ENCODE results near the gene ITK.

ITK gene

DNA sequence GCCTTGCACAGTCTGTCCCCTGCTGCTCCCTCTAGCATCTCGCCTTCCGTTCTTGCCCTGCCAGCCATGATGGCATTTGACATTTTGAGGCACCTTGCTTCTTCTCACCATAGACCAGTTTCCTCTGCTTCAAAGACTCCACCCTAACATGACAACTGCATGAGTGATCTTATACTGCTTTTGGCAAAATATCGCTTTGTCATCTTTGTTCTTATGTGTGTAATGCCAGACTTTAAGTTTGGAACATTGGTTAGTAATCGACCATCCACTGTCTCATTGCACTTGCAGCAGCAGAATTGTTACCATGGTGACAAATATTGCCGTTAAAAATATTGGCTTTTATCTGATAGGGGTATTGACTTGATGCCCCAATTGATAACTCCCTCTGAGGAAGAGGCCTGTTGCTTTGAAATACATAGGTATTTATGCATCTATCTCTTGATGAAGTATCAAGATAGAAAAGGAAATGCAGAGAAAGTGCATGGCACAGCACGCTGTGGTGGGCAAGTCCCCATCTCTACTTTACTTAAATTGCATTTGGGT is 21.4 kb upstream of the ITK start:
- ChIA-PET CTCF (no interaction called here), POLR2A (no interaction called here)
- no peak for DNase-seq (ENCODE audit: extremely low spot score)
- TF ChIP-seq FOXA1 (IDR thresholded peaks at IDR 0.05) (no peak), CTBP1 (IDR thresholded peaks at IDR 0.05; ENCODE audit: borderline replicate concordance) (no peak), L3MBTL2 (conservative IDR thresholded peaks at IDR 0.05) (no peak), FOXM1 (IDR thresholded peaks at IDR 0.05; ENCODE audit: borderline replicate concordance) (no peak), NFRKB (IDR thresholded peaks at IDR 0.05) (no peak), HDGF (IDR thresholded peaks at IDR 0.05; ENCODE audit: borderline replicate concordance) (no peak), LEF1 (IDR thresholded peaks at IDR 0.05; ENCODE audit: borderline replicate concordance) (no peak), FOXK2 (IDR thresholded peaks at IDR 0.05) (no peak), BHLHE40 (IDR thresholded peaks at IDR 0.05; ENCODE audit: borderline replicate concordance) (no peak), ARNT (IDR thresholded peaks at IDR 0.05) (no peak)

DNA sequence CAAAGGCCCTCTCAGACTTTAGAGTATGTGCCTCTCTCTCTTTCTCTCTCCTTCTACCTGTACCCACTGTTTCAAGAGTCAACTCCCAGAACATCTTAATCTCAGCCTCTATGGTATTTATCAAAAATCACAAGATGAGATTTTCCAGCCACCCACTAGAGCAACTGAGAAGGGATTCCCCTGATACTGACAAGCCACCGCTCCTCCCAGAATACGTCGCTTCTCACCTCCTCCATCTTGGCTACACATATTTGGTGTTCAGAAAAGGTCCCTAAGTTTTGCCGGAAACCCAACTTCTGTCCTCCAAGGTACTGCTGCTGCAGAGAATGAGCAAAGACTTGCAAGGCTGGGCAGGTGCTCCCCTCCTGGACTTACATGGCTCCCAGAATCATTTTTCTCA is 20.6 kb upstream of the ITK start:
- ChIA-PET POLR2A (no interaction called here), CTCF (no interaction called here)
- TF ChIP-seq ELF4 (IDR thresholded peaks at IDR 0.05) = no peak
- no peak for TF ChIP-seq NFRKB (IDR thresholded peaks at IDR 0.05)
- TF ChIP-seq FOXM1 (IDR thresholded peaks at IDR 0.05; ENCODE audit: borderline replicate concordance) = no peak
- TF ChIP-seq HDGF (IDR thresholded peaks at IDR 0.05; ENCODE audit: borderline replicate concordance) = no peak
- TF ChIP-seq FOXA1 (IDR thresholded peaks at IDR 0.05) = no peak
- TF ChIP-seq FOXK2 (IDR thresholded peaks at IDR 0.05) = no peak
- TF ChIP-seq ARNT (IDR thresholded peaks at IDR 0.05) = no peak
- no peak for TF ChIP-seq BHLHE40 (IDR thresholded peaks at IDR 0.05; ENCODE audit: borderline replicate concordance)
- no peak for TF ChIP-seq LEF1 (IDR thresholded peaks at IDR 0.05; ENCODE audit: borderline replicate concordance)
- DNase-seq (ENCODE audit: extremely low spot score) = no peak

DNA sequence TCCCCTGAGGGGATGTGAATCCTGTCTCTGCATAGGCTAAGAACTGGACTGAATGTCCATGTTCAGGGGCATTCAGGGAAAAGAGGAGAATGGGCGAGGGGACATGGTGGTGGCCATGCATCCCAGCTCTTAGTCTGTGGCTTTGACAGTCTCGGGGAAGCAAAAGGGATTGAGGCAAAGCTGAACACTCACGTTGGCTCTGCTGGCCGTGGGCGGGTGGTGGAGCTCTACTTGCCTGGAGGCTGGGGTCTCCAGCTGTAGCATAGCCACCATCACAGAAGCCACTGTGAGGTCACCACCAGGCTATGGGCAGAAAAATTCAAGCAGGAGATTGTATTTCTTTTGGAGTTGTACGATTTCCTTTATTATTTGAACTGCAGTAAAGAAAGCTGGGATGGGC is 18.6 kb upstream of the ITK start:
- ChIA-PET CTCF (interaction anchor here (0.9 to 1.3 kb wide), 2 partner anchors 13 kb away, joined by 3 to 4 read pairs; no protein-coding TSS in a partner anchor), POLR2A (interaction anchor here (0.8 kb wide), 1 partner anchor 19 kb away, joined by 3 read pairs; the partner anchor contains the start of gene MED7)
- DNase-seq (ENCODE audit: extremely low spot score) = no peak
- no peak for TF ChIP-seq BHLHE40 (IDR thresholded peaks at IDR 0.05; ENCODE audit: borderline replicate concordance)

DNA sequence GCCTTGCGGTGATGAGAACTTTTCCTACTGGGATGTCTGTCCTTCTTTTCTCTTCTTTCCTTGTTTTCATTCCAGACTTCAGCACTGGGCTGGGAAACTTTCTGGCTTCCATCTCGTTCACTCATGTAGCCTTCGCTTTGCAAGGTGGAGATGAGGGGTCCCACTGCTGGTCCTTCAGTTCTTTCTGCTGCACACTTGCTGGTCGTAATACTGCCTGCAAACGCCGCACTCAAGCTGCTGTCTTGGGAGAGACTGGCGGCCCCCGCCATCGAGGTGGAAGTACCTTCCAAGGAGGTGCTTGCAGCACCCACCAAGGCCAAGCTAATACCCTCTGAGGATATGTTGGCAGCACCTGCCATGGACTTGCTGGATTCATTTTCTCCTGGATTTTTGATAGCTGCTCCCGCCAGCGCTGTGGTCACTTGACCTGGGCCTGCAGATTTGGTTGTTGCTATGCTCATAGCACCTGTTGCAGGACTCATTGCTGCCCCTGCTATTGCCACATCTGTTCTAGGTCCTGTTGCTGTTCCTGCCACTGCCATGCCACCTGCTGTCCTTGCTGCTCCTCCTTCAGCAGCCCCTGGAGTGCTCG is 17.6 kb upstream of the ITK start:
- DNase-seq (ENCODE audit: extremely low spot score) = no peak
- ChIA-PET CTCF (interaction anchor here (0.9 kb wide), 1 partner anchor 14 kb away, joined by 3 read pairs; no protein-coding TSS in a partner anchor), POLR2A (no interaction called here)
- TF ChIP-seq, protein P1, sequence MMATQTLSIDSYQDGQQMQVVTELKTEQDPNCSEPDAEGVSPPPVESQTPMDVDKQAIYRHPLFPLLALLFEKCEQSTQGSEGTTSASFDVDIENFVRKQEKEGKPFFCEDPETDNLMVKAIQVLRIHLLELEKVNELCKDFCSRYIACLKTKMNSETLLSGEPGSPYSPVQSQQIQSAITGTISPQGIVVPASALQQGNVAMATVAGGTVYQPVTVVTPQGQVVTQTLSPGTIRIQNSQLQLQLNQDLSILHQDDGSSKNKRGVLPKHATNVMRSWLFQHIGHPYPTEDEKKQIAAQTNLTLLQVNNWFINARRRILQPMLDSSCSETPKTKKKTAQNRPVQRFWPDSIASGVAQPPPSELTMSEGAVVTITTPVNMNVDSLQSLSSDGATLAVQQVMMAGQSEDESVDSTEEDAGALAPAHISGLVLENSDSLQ (IDR thresholded peaks at IDR 0.05) = no peak
- TF ChIP-seq FOXK2 (IDR thresholded peaks at IDR 0.05) (no peak), HDGF (IDR thresholded peaks at IDR 0.05; ENCODE audit: borderline replicate concordance) (no peak), ARNT (IDR thresholded peaks at IDR 0.05) (no peak), CTBP1 (IDR thresholded peaks at IDR 0.05; ENCODE audit: borderline replicate concordance) (no peak), FOXM1 (IDR thresholded peaks at IDR 0.05; ENCODE audit: borderline replicate concordance) (no peak), FOXA1 (IDR thresholded peaks at IDR 0.05) (no peak), SP1 (IDR thresholded peaks at IDR 0.05) (no peak), BHLHE40 (IDR thresholded peaks at IDR 0.05; ENCODE audit: borderline replicate concordance) (no peak), NFRKB (IDR thresholded peaks at IDR 0.05) (no peak), ELF4 (IDR thresholded peaks at IDR 0.05) (no peak), L3MBTL2 (conservative IDR thresholded peaks at IDR 0.05) (no peak), SUZ12 (IDR thresholded peaks at IDR 0.05) (no peak), LEF1 (IDR thresholded peaks at IDR 0.05; ENCODE audit: borderline replicate concordance) (no peak), TARDBP (IDR thresholded peaks at IDR 0.05) (no peak), ZNF384 (IDR thresholded peaks at IDR 0.05) (no peak)

DNA sequence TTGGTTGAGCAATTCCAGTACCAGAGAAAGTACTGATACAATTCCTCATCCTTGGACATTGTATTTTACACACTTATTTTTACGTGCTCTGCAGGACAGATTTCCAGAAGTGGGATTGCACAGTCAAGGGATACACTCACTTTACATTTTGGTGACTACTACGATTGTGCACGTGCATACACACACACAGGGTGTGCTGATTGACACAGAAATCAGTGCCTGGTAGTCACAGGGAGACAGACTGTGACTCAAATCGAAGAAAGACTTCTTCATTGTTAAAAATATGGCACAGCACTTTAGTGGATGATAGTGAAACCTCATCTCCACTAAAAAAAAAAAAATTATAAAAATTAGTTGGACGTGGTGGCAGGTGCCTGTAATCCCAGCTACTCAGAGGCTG is 16.1 kb upstream of the ITK start:
- DNase-seq (ENCODE audit: extremely low spot score) = no peak
- POLR2A ChIA-PET = no interaction called here
- no peak for TF ChIP-seq ELF4 (IDR thresholded peaks at IDR 0.05)
- no peak for TF ChIP-seq L3MBTL2 (conservative IDR thresholded peaks at IDR 0.05)
- CTCF ChIA-PET = no interaction called here

DNA sequence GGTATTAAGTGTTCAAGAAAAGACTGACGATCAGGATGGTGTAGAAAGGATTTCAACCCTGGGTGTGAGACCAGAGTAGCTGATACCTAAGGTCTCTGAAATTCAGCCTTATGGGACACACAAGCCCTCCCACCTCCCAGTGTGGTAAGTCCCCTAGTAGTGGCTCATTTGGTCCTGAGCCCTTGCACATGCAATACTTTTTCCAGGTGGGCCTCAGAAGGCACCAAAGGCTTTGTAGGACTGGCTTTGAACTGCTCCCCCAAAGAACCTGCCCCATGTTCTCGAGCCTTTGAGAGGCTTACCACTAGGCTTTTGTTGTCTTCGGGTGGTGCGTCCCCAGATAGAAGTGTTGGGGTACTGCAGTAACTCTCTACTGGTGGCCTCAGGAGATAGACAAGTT is 15.4 kb upstream of the ITK start:
- DNase-seq (ENCODE audit: extremely low spot score) = no peak
- ChIA-PET POLR2A (interaction anchor here (1.2 kb wide), 1 partner anchor 23 kb away, joined by 4 read pairs; the partner anchor contains the start of gene MED7), CTCF (no interaction called here)
- TF ChIP-seq ELF4 (IDR thresholded peaks at IDR 0.05) (no peak), LEF1 (IDR thresholded peaks at IDR 0.05; ENCODE audit: borderline replicate concordance) (no peak), TARDBP (IDR thresholded peaks at IDR 0.05) (no peak), ZNF384 (IDR thresholded peaks at IDR 0.05) (no peak)

DNA sequence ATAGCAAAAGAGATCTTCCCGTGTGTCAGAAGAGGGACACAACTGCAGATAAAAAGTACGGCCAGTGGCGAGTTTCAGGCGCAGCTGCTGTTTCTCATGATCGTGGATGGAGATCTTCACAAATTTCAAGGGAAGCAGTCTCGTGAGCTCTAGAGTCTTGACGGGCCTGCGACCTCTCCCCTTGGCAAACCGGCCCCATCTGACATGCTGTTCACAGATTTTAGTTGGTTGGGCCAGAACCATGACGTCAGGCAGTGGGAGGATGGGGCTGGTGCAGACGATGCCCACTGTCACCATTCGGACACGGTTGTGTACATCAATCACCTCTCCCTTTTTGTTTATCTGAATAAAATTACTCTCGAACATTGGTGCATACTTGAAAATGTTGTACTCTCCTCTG is 15.0 kb upstream of the ITK start:
- CTCF ChIA-PET = no interaction called here
- DNase-seq (ENCODE audit: extremely low spot score) = no peak
- TF ChIP-seq SP1 (IDR thresholded peaks at IDR 0.05) (no peak), L3MBTL2 (conservative IDR thresholded peaks at IDR 0.05) (no peak), CTBP1 (IDR thresholded peaks at IDR 0.05; ENCODE audit: borderline replicate concordance) (no peak), FOXK2 (IDR thresholded peaks at IDR 0.05) (no peak), ARNT (IDR thresholded peaks at IDR 0.05) (no peak), LEF1 (IDR thresholded peaks at IDR 0.05; ENCODE audit: borderline replicate concordance) (no peak), HDGF (IDR thresholded peaks at IDR 0.05; ENCODE audit: borderline replicate concordance) (no peak), FOXA1 (IDR thresholded peaks at IDR 0.05) (no peak), ELF4 (IDR thresholded peaks at IDR 0.05) (no peak), TARDBP (IDR thresholded peaks at IDR 0.05) (no peak), NFRKB (IDR thresholded peaks at IDR 0.05) (no peak), SUZ12 (IDR thresholded peaks at IDR 0.05) (no peak), ZNF384 (IDR thresholded peaks at IDR 0.05) (no peak), BHLHE40 (IDR thresholded peaks at IDR 0.05; ENCODE audit: borderline replicate concordance) (no peak), FOXM1 (IDR thresholded peaks at IDR 0.05; ENCODE audit: borderline replicate concordance) (no peak)
- TF ChIP-seq, protein P1 (IDR thresholded peaks at IDR 0.05) = no peak
- POLR2A ChIA-PET = interaction anchor here (1.2 kb wide), 1 partner anchor 23 kb away, joined by 4 read pairs; the partner anchor contains the start of gene MED7

All from HEK293T (cell line).